Natural killer cell (primary cell): ENCODE results near the gene LIN9. TPM values are rescaled to one million over a fixed set of nuclear protein-coding genes. Genes with fewer than 3 reads are reported as not detected.
"Not testable (repeated sequence)": the region's sequence is repeated elsewhere in the genome, so short reads cannot be mapped to it uniquely, and the experiment has no call there.

Experiments used
- ATAC-seq, 3 donors: fragments of 150-1000 bp in 2 of 3; fragments of 200-7000 bp in 1 of 3; cut with Tn5 transposase; 1 replicate in 1 of 3; 2 replicates in 2 of 3; pipeline ENCODE4 v1.10.0; 2021; ENCODE audit warnings: mild to moderate bottlenecking in 2 of 3, moderate library complexity in 2 of 3
- DNase-seq, 2 donors: peaks; one replicate each; pipeline versions ENCODE4 v3.0.0 to v3.0.0-alpha.2; 2013 to 2021; ENCODE audit warnings: mixed read lengths in 1 of 2
- H3K27ac ChIP-seq: one replicate; pipeline ENCODE4 v1.5.1; 2013; ENCODE audit warnings: mild to moderate bottlenecking, low read length
- H3K27me3 ChIP-seq: one replicate; pipeline ENCODE4 v1.6.1; 2013; ENCODE audit warnings: low read length; ENCODE audit not compliant: control insufficient read depth, insufficient read depth
- H3K36me3 ChIP-seq: one replicate; pipeline ENCODE4 v1.6.1; 2013; ENCODE audit warnings: low read length; ENCODE audit not compliant: control insufficient read depth, insufficient read depth
- H3K4me1 ChIP-seq: one replicate; pipeline ENCODE4 v1.6.1; 2013; ENCODE audit warnings: low read length; ENCODE audit not compliant: control insufficient read depth, insufficient read depth
- H3K4me3 ChIP-seq: one replicate; pipeline ENCODE4 v1.5.1; 2013; ENCODE audit warnings: low read length
- H3K9me3 ChIP-seq: one replicate; pipeline ENCODE4 v1.6.1; 2013; ENCODE audit warnings: low read length; ENCODE audit not compliant: control insufficient read depth, insufficient read depth
- H3K27ac Mint-ChIP-seq, 2 donors: one replicate each; pipeline ENCODE4 v1.8.0; 2022; ENCODE audit warnings: mild to moderate bottlenecking in 2 of 2, mixed read lengths in 2 of 2, moderate library complexity in 1 of 2
- H3K27me3 Mint-ChIP-seq, 2 donors: one replicate each; pipeline ENCODE4 v1.8.0; 2022; ENCODE audit warnings: low read depth in 2 of 2, mixed read lengths in 2 of 2
- H3K36me3 Mint-ChIP-seq: one replicate; pipeline ENCODE4 v1.8.0; 2022; ENCODE audit warnings: mixed read lengths
- H3K4me1 Mint-ChIP-seq, 2 donors: one replicate each; pipeline ENCODE4 v1.8.0; 2022; ENCODE audit warnings: mixed read lengths in 2 of 2
- H3K4me3 Mint-ChIP-seq: one replicate; pipeline ENCODE4 v1.8.0; 2022; ENCODE audit warnings: mild to moderate bottlenecking, moderate library complexity, mixed read lengths
- H3K9me3 Mint-ChIP-seq, 2 donors: one replicate each; pipeline ENCODE4 v1.8.0; 2022; ENCODE audit warnings: mixed read lengths in 2 of 2
- CTCF ChIP-seq: fragments of 200-600 bp; IDR thresholded peaks from one replicate; pipeline ENCODE4 v1.8.0; 2022; ENCODE audit warnings: antibody characterized with exemption
- WGBS: methylation state at CpG from one replicate; pipeline ENCODE4 v1.1.7; 2013; ENCODE audit warnings: missing lambda C conversion rate; ENCODE audit not compliant: insufficient coverage; 5-methylcytosine and 5-hydroxymethylcytosine counted together
- intact Hi-C: fragments of 100-400 bp; cut with micrococcal nuclease; formaldehyde crosslinking; loops from one replicate; pipeline ENCODE4 v1.14.2; 2022
- total RNA-seq, 4 donors: library from RNA; stranded (reverse); fragments of 120-200 nt in 1 of 4; gene quantifications; one replicate each; pipeline versions ENCODE4 v1.2.3 to v1.2.4, GENCODE V29; 2013 to 2022

The LIN9 gene
- total RNA-seq, 3 donors from 2014 or later (not counting 1 experiment from before 2014, with no cell fraction given) = 1.3 to 2.9 (median 2.4) TPM

GRCh38 chr1:226261818-226262217 is 47.1 kb downstream of the LIN9 start:
- ATAC-seq (no peak), DNase-seq (no peak)
- TF ChIP-seq CTCF = no peak
- Mint-ChIP-seq H3K4me1 (no peaks in the 10 kb centered on the region), H3K27me3 (no peaks in the 10 kb centered on the region), H3K4me3 (no peak overlapping the region), H3K9me3 (no peaks in the 10 kb centered on the region), H3K27ac (no peak overlapping the region), H3K36me3 (peaks cover 16% of the 10 kb centered on the region)
- H3K4me1 ChIP-seq = no peaks in the 10 kb centered on the region
- intact Hi-C loops = no loop called here
- WGBS = 85% methylated on average over 1 of the region's 1 CpG
- H3K27ac ChIP-seq = no peak overlapping the region
- no peak overlapping the region for H3K4me3 ChIP-seq
- H3K27me3 ChIP-seq = no peaks in the 10 kb centered on the region
- no peaks in the 10 kb centered on the region for H3K9me3 ChIP-seq
- no peaks in the 10 kb centered on the region for H3K36me3 ChIP-seq

GRCh38 chr1:226255380-226255779 is 53.6 kb downstream of the LIN9 start:
- 100% methylated on average over 2 of the region's 3 CpGs for WGBS
- no peaks in the 10 kb centered on the region for H3K4me1 Mint-ChIP-seq
- H3K36me3 ChIP-seq = no peaks in the 10 kb centered on the region

GRCh38 chr1:226253933-226254332 is 55.0 kb downstream of the LIN9 start:
- Histone ChIP-seq H3K27ac (no peak overlapping the region), H3K4me1 (no peaks in the 10 kb centered on the region), H3K4me3 (no peak overlapping the region), H3K36me3 (no peaks in the 10 kb centered on the region), H3K9me3 (no peaks in the 10 kb centered on the region), H3K27me3 (no peaks in the 10 kb centered on the region)
- DNase-seq (no peak), ATAC-seq (no peak)
- Mint-ChIP-seq H3K27me3 (no peaks in the 10 kb centered on the region), H3K9me3 (no peaks in the 10 kb centered on the region), H3K4me1 (no peaks in the 10 kb centered on the region), H3K27ac (no peak overlapping the region), H3K36me3 (no peaks in the 10 kb centered on the region), H3K4me3 (no peak overlapping the region)
- 100% methylated on average over 3 of the region's 4 CpGs for WGBS
- intact Hi-C loops = no loop called here
- no peak for TF ChIP-seq CTCF

More at GRCh38 chr1:226255380-226255779, 53.6 kb downstream of the LIN9 start:
- intact Hi-C loops = no loop called here
- no peaks in the 10 kb centered on the region for H3K27me3 ChIP-seq
- Mint-ChIP-seq H3K27ac (no peak overlapping the region), H3K9me3 (no peaks in the 10 kb centered on the region), H3K36me3 (no peaks in the 10 kb centered on the region), H3K27me3 (no peaks in the 10 kb centered on the region), H3K4me3 (no peak overlapping the region)
- H3K4me3 ChIP-seq = no peak overlapping the region
- TF ChIP-seq CTCF = no peak
- H3K9me3 ChIP-seq = no peaks in the 10 kb centered on the region
- DNase-seq (no peak), ATAC-seq (no peak)
- H3K27ac ChIP-seq = no peak overlapping the region
- no peaks in the 10 kb centered on the region for H3K4me1 ChIP-seq

- not testable (repeated sequence) for H3K27ac ChIP-seq, H3K27me3 Mint-ChIP-seq
Observed at GRCh38 chr1:226252841-226253240, 56.1 kb downstream of the LIN9 start.

More at GRCh38 chr1:226252841-226253240, 56.1 kb downstream of the LIN9 start:
- ATAC-seq, intact Hi-C loops, H3K4me3 Mint-ChIP-seq, H3K27me3 ChIP-seq, H3K9me3 ChIP-seq, H3K9me3 Mint-ChIP-seq, H3K36me3 Mint-ChIP-seq, H3K4me1 ChIP-seq, DNase-seq, H3K4me1 Mint-ChIP-seq, H3K36me3 ChIP-seq, H3K4me3 ChIP-seq, H3K27ac Mint-ChIP-seq: not testable (repeated sequence)
- WGBS = 98% methylated on average over 6 of the region's 7 CpGs
